HG03378 (cell line): ENCODE data around the gene ADCY3.

Experiments used
- ATAC-seq: cut with Tn5 transposase; IDR thresholded peaks from one replicate; pipeline ENCODE4 v1.9.1; 2021; ENCODE audit warnings: mild to moderate bottlenecking, moderate library complexity; ENCODE audit not compliant: unreplicated experiment

The ADCY3 gene

DNA sequence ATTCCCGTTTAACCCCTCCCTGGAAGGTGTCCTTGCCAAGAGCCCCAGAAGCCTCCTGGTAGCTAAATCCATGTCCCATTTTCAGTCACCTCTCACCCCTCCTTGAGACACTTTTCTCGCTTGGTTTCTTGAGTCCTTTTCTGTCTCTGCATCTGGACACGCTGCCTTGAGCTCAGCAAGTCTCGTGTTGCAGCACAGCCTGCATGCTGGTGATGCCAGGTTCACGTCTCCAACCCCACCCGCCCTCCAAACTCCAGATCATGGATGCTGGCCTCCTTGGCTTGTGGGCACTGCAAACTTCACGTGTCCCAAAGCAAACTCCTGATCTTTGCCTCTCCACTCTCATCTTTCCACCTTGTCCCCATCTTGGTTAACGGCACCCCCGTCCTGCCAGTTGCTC, 87.5 kb downstream of the ADCY3 start:
- ATAC-seq: no peak

DNA sequence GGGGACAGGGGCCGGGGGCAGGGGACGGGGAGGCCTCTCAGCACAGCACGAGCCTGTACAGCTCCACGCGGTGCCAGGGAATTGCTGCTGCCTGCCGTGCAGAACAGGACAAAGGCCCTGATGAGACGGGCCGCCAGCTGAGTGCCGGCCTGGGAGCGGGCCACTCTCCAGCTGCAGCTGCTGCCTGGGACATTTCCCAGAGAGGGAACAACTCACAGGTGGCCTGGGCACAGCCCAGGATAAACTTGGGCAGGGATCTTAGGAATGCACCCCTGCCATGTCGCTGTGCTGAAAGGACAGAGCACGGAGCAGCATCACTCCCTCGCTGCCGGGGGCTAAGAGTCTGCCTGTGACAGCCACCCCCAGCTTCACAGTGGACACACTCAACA, 88.0 kb downstream of the ADCY3 start:
- no peak for ATAC-seq

DNA sequence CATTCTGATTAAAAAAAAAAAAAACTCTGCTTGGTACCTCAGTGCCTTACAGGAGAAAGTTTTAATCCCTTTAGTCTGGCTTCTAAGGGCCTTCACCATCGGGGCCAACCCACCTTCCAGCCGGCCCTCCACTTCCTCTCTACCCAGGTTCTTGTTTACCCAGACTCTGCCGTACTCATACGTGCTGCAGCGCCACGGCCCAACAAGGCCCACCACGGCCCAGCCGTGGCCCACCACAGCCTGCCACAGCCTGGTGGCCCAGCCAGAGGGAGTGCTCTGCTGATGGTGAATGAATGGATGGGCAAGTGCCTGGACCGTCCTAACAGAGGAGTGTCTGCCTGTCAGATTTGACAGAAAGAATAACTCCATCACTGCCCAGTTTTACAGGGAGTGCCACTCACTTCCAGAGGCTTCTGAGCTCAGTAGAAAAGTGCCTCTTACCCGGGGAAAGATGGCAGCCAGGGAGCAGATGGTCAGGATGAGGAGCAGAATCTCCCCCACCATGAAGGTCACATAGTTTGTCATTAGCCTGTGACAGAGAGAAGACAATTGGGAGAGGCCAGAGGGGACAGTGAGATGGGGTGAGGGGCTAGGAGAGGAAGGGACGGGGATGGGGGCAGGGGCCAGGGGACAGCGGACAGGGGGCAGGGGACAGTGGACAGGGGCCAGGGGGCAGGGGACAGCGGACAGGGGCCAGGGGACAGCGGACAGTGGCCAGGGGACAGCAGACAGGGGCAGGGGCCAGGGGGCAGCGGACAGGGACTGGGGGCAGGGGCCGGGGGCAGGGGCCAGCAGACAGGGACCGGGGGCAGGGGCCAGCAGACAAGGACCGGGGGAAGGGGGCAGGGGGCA, 88.6 kb downstream of the ADCY3 start:
- no peak for ATAC-seq

DNA sequence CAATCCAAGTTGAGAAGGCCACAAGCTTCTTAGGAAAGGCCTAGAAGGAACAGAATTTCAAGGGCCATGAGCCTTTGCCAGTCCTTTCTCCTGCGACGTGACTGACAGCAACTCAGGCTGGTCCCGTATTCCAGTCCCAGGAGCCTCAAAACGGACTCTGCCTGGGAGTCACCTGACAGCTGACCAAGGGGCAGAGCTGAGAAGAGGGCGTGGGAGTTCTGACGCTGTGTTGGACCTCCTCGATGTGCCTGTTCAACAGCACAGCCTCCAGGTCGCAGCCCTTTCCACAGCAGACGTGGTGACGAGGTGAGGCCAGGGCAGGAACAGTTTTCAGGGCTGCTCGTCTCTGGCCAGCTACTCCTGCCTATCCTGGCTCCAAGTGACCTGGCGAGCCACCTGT, 89.3 kb downstream of the ADCY3 start:
- no peak for ATAC-seq

DNA sequence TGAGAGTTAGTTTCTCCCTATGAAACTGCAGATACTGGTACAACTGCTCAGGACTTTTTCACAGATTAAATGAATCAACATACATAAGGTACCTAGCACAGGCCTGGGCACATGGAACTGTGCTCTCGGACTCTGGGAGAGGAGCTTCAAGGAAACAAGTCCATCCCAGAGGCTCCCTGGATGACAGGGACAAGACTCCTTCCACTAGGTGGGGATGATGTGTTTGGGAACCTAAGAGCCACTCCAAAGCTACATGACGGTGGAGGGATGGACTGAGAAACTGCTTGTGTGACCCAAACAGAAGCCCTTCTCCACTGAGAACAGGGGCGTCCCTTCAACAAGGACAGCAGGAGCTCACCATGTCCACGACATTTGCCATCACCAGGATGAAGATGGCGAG, 89.7 kb downstream of the ADCY3 start:
- ATAC-seq: no peak

DNA sequence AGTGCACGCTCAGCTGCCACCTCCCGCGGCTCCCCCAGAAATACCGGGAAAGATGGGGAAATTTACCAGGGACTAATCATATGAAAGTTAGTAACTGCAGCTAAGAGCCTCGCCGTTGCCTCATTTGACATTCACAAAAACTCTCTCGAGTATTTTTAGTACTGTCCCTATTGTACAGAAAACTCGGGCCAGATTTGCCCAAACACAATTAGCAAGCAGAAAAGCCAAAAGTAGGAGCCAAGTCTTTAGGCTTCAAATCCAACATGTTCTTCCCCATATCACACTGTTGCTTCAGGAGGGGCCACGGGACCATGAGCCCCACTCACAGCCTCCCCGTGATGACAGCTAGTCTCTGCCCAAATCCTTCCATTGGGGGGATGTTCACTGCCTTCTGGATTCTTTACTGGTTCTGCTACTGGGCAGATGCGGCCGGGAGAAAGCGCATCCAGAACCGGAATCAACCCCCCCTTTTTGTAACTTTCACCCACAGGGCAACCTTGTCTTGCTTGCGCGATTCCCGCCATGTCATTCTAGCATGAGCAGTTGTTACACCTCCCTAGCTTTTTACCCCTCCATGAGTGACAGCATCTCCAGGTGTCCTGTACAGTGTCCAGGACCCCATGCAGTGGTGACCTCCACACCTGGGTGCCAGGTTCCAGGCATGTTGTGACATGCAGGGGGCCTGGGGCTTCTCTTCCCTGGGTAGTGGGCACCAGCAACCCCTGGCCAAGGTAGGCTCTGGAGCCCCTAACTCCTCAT, 91.6 kb downstream of the ADCY3 start:
- no peak for ATAC-seq

DNA sequence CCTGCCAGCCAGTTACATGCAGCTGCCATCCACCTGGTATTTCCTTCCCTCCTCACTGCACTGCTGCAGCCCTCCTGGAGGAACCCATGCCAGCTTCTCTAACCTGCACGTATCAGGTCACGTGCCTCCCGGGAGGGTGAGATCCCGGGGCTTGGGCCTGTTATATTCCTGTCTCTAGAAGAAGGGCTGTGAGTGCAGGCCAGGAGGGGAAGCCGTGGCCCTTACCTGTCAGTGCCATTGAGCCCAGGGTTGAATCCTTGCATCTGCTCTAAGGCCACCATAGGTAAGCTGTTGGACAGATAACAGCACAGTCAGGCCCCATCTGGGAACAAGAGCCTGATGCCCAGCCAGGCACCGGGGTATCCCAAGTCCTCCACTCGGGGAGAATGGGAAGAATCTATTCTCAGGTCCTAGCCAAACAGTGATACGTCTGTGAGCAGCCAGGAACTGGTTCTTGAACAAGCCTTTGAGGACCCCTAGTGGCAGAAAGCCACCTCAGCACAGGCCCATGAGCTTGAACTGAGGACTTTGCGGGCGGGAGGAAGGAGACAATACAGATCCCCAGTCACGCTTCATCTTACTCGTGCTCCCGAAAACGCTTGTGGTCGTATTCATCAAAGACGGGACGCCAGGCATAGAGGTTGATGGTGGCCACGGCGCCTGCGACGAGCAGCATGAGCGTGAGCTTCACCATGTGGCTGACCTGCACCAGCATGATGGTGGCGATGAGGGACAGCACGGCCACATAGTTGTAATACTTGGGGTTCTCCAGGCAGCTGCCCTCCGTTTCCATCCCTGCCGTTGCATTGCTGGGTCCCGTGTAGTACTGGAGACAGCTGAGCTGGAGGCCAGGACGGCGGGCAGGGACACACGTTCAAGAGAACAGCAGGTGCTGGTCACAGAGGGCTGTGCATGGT, 92.5 kb downstream of the ADCY3 start:
- peak; percentile 73 for ATAC-seq

DNA sequence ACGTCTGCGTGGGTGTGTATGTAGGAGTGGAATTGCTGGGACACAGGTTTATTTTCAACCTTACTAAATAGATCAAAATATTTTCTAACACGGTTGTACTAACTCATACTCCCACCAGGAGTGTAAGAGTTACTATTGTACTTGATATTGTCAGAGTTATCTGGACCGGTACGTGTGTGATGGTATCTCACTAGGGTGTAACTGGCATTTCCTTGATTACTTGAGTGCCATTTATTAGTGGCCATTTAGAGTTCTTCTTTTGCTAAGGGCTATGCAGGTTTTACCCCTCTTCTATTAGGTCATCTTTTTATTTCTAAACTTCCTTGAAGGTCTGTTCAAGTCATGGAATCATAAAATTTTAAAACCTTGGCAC, 93.3 kb downstream of the ADCY3 start:
- no peak for ATAC-seq

DNA sequence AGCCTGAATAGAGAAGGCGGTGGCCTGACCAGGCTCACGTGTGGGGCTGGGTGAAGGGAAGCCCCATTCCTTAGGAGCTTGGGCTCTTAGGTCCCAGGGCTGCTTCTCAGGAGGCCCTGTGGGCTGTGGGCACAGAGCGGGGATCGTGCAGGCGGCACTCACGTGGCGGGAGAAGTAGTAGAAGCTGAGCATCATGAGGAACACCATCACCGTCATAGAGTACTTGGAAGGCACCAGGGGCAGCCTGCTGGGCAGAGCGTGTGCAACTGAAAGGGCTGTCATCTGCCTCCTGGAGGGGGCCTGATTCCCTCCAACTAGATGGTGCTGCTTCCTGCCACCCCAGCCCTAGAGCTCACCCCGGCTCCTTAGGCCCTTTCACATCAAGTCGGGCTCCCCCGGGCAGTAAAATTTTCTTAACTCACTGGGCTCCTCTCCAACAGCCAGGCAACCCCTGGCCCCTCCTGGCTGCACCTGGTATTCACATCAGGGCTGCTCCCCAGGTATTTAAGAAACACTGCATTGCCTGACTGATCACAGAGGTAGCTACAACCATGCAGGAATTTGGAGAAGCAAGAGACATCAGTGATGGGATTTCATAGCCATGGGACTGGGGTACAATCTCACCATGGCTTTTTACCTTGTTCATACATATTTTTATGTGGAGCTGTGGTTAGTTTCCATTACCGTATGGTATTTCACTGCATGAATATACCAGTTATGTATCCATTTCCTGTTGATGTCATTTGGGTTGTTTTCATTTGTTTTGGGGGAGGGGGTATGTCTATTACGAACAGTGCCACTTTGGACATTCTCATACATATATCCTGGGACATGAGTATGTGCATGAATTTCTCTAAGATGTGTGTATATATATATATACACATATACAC, 93.9 kb downstream of the ADCY3 start:
- ATAC-seq: no peak

DNA sequence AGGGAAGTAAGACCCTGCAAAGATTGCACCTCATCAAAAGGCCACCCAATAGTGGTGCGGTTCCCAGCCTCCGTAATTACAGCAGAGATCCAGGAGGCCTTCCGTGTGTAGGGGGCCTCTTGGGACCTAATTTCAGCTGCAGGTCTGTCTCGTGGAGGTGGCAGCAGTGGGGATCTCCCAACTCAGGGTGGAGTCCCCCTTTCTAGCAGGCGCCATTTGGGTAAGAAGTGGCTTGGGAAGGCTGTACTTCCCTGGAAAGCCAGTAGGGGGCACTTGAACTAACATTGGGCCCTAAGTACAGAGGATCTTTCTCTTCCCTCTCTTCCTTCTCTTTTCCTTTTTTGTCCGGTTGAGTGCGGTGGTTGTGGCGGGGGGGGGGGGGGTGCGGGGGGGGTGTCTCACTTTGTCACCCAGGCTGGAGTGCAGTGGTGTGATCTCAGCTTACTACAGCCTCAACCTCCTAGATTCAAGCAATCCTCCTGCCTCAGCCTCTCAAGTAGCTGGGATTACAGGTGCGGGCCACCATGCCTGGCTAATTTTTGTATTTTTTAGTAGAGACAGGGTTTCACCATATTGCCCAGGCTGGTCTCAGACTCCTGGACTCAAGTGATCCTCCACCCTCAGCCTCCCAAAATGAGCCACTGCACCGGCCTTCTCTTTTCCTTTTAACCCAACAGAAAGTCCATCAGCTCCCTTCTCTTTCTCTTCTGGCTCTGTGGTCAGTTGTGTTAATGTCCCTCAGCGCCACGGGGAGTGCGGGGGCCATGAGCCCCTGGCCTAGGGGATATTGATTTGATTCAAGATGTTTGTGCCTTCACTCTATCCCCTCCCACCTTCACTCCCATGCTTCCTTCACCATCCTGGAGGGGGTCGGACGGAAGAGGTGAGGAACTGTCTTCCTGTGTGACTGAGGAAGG, 94.8 kb downstream of the ADCY3 start:
- ATAC-seq: no peak

DNA sequence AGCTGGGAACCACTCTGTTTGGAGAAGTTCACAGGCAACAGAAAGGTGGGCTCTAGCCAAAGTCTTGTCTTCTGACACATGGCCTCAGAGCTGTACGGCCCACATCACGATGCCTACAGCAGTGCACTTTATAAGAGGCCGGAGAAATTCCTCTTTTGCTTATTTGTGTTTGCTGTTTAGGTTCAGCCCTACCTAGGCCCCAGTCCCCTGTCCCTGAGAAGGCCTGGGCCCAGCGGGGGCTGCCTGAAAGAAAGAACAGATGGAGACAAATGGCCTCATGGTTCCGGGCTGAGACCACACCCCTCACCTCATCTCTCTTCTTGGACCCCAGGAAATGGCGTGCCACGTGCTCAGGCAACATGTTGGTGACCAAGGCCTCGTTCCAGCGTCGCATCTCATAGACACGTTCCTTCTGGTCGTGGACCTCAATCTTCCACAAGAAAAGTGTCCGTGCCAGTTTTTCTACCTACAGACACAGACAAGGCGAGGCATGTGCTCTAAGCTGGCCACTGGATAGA, 95.9 kb downstream of the ADCY3 start:
- ATAC-seq: no peak

DNA sequence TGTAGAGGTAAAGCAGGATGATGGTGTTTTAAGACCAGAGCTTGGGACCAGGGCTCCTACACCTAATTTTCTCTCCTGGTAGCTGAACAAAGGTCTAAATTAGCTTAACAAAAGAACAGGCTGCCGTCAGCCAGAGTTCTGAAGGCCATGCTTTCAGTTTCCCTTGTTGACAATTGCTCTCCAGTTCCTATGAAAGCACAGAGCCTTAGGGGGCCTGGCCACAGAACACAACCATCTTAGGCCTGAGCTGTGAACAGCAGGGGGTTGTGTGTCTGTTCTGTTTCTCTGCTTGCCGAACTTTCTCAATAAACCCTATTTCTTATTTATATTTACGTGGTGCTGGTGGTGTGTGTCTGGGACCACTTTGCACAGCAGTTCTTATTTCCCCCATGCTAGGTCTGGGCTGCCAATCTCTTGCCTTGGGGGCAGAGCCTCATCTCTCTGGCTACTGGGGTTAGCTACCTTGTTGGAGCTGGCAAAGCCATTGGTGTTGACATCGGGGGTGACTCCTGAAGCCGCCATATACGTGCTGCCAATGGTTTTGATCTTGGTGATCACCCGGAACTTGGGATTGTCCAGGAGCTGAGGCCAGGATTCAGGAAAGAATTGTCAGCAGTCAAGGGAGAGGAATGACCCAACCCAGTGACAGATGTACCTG, 97.9 kb downstream of the ADCY3 start:
- no peak for ATAC-seq

DNA sequence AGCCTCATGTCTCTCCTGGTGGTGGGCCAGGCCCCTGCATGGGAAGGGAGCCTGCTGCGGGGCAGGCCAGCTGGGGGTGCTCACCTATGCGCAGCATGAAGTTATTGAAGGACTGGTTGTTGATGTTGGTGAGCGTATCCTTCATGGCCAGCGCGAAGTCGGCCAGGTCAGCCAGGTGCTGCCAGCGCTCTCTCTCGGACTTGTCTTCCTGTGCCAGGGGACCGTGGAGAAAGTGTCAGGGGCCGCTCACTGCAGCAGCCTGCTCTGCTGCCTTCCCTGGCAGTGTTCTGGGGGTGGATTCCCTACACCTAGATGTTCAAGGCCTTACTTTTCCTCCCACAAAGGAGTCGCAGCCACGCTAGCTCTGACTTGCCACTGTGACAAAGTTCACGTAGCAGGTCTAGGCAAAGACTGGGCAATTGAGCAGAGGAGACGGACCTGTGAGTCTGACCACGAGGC, 98.6 kb downstream of the ADCY3 start:
- ATAC-seq: no peak

DNA sequence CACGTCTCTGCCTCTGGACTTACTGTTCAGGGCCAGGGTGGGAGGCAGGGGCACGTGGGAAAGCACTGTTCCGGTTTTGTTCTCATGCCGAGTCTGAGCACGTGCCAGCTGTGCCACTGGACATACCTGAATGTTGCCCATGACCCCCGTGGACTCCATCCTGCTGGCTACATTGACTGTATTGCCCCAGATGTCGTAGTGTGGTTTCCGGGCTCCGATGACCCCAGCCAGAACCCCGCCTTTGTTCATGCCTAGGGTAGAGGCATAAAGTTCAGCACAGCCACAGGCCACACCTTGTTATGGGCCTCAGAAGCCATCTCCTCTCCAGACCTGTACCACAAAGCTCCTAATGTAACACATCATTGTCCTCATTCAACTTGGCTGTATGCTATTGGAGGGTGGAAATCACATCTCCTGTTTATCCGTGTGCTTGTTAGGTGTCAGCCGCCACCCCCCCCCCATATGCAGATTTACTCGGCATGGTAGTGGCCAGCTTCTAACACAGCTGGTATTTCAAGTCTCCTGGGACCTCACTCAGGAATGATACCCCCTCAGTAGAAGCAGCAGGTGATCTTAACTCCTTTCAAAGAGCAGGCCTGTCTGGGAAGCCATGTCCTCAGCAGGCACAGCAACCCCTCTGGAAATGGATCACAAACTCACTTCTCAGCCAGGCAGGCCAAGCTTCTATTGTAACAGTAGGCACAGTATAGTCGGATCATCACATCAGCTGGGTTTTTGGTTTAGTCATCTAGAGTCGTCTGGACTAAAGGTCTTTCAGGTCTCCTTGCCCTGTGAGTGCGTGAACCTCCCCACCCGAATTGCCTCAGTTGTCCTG, 99.2 kb downstream of the ADCY3 start:
- ATAC-seq: no peak

DNA sequence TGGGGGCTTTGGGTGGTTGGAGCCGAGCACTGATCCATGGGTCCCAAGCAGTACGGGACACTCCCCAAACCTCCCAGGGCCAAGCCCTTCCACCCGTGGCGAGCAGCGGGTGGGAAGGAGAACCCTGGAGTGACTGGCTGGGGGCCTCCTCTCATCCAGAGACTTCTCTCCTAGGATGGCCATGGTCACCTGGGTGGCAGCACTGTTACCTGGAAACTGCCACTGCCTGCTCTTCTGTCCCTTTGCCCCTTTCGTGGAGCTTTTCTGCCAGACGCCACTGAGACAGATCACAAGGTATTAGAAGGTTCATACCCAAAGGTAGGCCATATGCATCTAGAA, 99.9 kb downstream of the ADCY3 start:
- ATAC-seq: no peak

DNA sequence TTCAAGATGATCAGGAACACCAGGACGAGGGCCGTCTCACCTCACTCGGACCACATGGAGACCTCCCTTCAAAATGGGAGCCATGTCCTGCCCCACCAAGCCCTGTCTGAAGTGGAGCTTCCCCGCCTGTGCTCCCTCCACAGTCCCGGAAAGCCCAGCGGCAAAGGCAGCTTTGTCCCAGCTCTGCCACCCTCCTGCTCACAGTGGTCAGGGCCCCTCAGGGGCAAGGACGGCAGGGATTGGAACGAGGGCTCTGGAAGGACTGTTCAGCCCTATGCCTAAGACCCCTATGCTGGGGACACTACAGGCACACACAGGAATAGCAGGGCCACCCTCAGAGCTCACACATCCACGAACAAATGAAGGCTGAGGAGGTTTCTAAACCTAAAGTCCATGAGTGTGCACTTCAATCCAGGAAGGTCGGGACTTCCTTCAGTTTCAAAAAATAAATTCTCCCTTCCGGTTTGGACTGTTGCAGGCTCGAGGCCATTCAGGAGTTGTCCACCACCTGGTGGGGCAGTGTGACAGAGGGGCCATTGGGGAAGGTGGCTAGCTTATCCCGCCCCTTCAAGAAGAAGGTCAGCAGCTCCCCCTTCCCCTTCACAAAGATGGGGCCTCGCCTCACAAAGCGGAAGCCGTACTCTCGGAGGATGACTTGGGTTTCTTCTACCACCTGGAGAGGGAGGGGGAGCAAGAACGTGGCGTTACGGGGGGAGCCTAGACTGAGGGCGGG, 100.4 kb downstream of the ADCY3 start:
- no peak for ATAC-seq

DNA sequence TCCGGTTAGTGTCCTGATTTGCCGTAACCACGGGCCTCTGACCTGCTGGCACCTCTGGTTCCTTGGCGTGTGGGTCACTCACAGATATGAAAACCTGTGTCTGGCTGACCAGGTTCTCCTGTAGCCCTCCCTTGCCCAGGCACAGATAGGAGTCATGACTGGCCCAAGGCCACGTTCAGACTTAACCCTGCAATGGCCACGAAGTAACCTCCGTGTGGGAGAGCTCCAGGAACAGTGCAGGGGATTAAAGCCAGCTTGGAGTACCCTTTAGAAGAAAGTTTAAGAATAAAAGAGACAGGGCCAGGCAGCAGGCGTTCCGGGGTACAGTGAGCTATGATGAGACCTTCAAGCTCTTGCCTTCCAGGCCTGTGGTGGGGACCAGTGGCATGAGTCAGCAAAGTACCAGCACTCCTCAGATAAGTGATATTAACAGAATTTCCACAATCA, 101.3 kb downstream of the ADCY3 start:
- ATAC-seq: no peak
